Fibroblast of the conjunctiva (primary cell): Measurements from ENCODE around the gene NPPB.

Experiments
- DNase-seq: peaks from one replicate; pipeline ENCODE4 v3.0.0-alpha.2; 2010; ENCODE audit warnings: low read depth

NPPB gene

GRCh38 chr1:11880911-11881748 lies 22.4 kb upstream of the NPPB start:
- DNase-seq: no peak

- no peak for DNase-seq
Measured at GRCh38 chr1:11880181-11880575, 21.4 kb upstream of the NPPB start.

GRCh38 chr1:11879311-11880180 lies 20.8 kb upstream of the NPPB start:
- DNase-seq: no peak

GRCh38 chr1:11878891-11879190 lies 20.1 kb upstream of the NPPB start:
- no peak for DNase-seq

GRCh38 chr1:11878081-11878890 lies 19.5 kb upstream of the NPPB start:
- DNase-seq: no peak

GRCh38 chr1:11877074-11877473 lies 18.3 kb upstream of the NPPB start:
- DNase-seq: no peak

- DNase-seq: no peak
Measured at GRCh38 chr1:11875094-11875493, 16.3 kb upstream of the NPPB start.

- no peak for DNase-seq
Measured at GRCh38 chr1:11874624-11875023, 15.9 kb upstream of the NPPB start.

- no peak for DNase-seq
Measured at GRCh38 chr1:11874258-11874562, 15.5 kb upstream of the NPPB start.

- DNase-seq: no peak
Measured at GRCh38 chr1:11873395-11874257, 14.9 kb upstream of the NPPB start.

GRCh38 chr1:11872545-11872944 lies 13.8 kb upstream of the NPPB start:
- DNase-seq: no peak

GRCh38 chr1:11869650-11870207 lies 11.0 kb upstream of the NPPB start:
- no peak for DNase-seq

GRCh38 chr1:11869104-11869503 lies 10.4 kb upstream of the NPPB start:
- no peak for DNase-seq

- no peak for DNase-seq
Measured at GRCh38 chr1:11868331-11868980, 9.7 kb upstream of the NPPB start.

GRCh38 chr1:11862890-11863289 lies 4.1 kb upstream of the NPPB start:
- no peak for DNase-seq

GRCh38 chr1:11860587-11860986 lies 1.8 kb upstream of the NPPB start:
- no peak for DNase-seq

GRCh38 chr1:11860083-11860482 lies 1.3 kb upstream of the NPPB start:
- DNase-seq: no peak

- no peak for DNase-seq
Measured at GRCh38 chr1:11858968-11859871, 475 bp upstream of the NPPB start.

GRCh38 chr1:11858158-11858557 lies 587 bp downstream of the NPPB start:
- DNase-seq: no peak
